Measurements from ENCODE around the gene PLA2G4D. TPM values are rescaled to one million over a fixed set of nuclear protein-coding genes. Genes with fewer than 3 reads are reported as not detected.

Gene PLA2G4D
- polyA plus RNA-seq, 2 of the 4 experiments (the other 2 are of a cell fraction) = not detected

- ATAC-seq (no peak), FAIRE-seq (no peak), DNase-seq (ENCODE audit: low read depth in 1 of 2, low spot score in 1 of 2) (no peak)
- no peaks in the 10 kb centered on the region for H3K9me3 ChIP-seq
- ChIA-PET CTCF (interaction anchor here (0.9 to 2.0 kb wide), 4 partner anchors 12 to 28 kb away, joined by 3 to 5 read pairs (median 4); no protein-coding TSS in a partner anchor), POLR2A (no interaction called here)
- TF ChIP-seq HDAC2 (IDR thresholded peaks at IDR 0.05) = no peak
- TF ChIP-seq CTCF (IDR thresholded peaks at IDR 0.05) = no peak
- TF ChIP-seq SMC3 (IDR thresholded peaks at IDR 0.05) = no peak
- no peak for TF ChIP-seq RCOR1 (IDR thresholded peaks at IDR 0.05; ENCODE audit: low read depth, low read length)
- no peak for TF ChIP-seq ZC3H11A (IDR thresholded peaks at IDR 0.05)
- TF ChIP-seq FOSL2 (IDR thresholded peaks at IDR 0.05) = no peak
- TF ChIP-seq FOSL2 (CRISPR knock-in tag; IDR thresholded peaks at IDR 0.05) = no peak
- TF ChIP-seq HES2 (IDR thresholded peaks at IDR 0.05) = no peak
- TF ChIP-seq BHLHE40 (IDR thresholded peaks at IDR 0.05; ENCODE audit: low read depth, low read length) = no peak
- TF ChIP-seq KDM5A (IDR thresholded peaks at IDR 0.05) = no peak
- no peak for TF ChIP-seq HMGXB4 (CRISPR knock-in tag; IDR thresholded peaks at IDR 0.05; ENCODE audit: borderline replicate concordance)
- TF ChIP-seq ESRRA (IDR thresholded peaks at IDR 0.05; ENCODE audit: borderline replicate concordance, low read length) = no peak
- no peak for TF ChIP-seq TFCP2L1 (CRISPR knock-in tag; IDR thresholded peaks at IDR 0.05)
- TF ChIP-seq RARB (CRISPR knock-in tag; IDR thresholded peaks at IDR 0.05) = no peak
- no peak for TF ChIP-seq ATOH8 (CRISPR knock-in tag; IDR thresholded peaks at IDR 0.05; ENCODE audit: low read depth)
- TF ChIP-seq MAX (IDR thresholded peaks at IDR 0.05) = no peak
- TF ChIP-seq CBX2 (IDR thresholded peaks at IDR 0.05; ENCODE audit: borderline replicate concordance, low read depth) = no peak
- no peak overlapping the region for H3K27ac ChIP-seq
- H3K4me2 ChIP-seq = no peak overlapping the region
- no peak overlapping the region for H3K4me3 ChIP-seq
- no peaks in the 10 kb centered on the region for H3K4me1 ChIP-seq
Measured at GRCh38 chr15:42108189-42108588, 13.8 kb upstream of the PLA2G4D start.

- H3K4me3 ChIP-seq = no peak overlapping the region
- FAIRE-seq (no peak), DNase-seq (ENCODE audit: low read depth in 1 of 2, low spot score in 1 of 2) (no peak)
Measured at GRCh38 chr15:42107473-42107872, 13.1 kb upstream of the PLA2G4D start.

More at GRCh38 chr15:42107473-42107872, 13.1 kb upstream of the PLA2G4D start:
- ATAC-seq = no peak
- H3K4me2 ChIP-seq = no peak overlapping the region
- WGBS (ENCODE audit: missing lambda C conversion rate) = 75% methylated on average over 7 of the region's 7 CpGs
- no peak overlapping the region for H3K27ac ChIP-seq
- ChIA-PET POLR2A (no interaction called here), CTCF (interaction anchor here (0.9 to 2.0 kb wide), 2 partner anchors 13 to 17 kb away, joined by 3 to 5 read pairs; no protein-coding TSS in a partner anchor)
- H3K9me3 ChIP-seq = no peaks in the 10 kb centered on the region
- no peaks in the 10 kb centered on the region for H3K4me1 ChIP-seq
- TF ChIP-seq RARB (CRISPR knock-in tag; IDR thresholded peaks at IDR 0.05) (no peak), ATOH8 (CRISPR knock-in tag; IDR thresholded peaks at IDR 0.05; ENCODE audit: low read depth) (no peak), RFX5 (IDR thresholded peaks at IDR 0.05) (no peak), ZFP36 (IDR thresholded peaks at IDR 0.05; ENCODE audit: borderline replicate concordance, partially characterized antibody) (no peak), RAD21 (conservative IDR thresholded peaks at IDR 0.05 in 1 of 2, IDR thresholded peaks at IDR 0.05 in 1 of 2) (no peak), ESRRA (IDR thresholded peaks at IDR 0.05; ENCODE audit: borderline replicate concordance, low read length) (no peak), SMC3 (IDR thresholded peaks at IDR 0.05) (no peak), EHMT2 (IDR thresholded peaks at IDR 0.05; ENCODE audit: low read depth) (no peak), BCL3 (IDR thresholded peaks at IDR 0.05) (no peak), TFCP2L1 (CRISPR knock-in tag; IDR thresholded peaks at IDR 0.05) (no peak), CHD2 (IDR thresholded peaks at IDR 0.05; ENCODE audit: low read length, partially characterized antibody) (no peak), MYC (IDR thresholded peaks at IDR 0.05; ENCODE audit: borderline replicate concordance, low read length) (no peak)

All from A549 (cell line).